Right kidney (tissue), 1 donor: ENCODE data around the gene TP53AIP1.
A peak's percentile ranks its signal among the peaks of the same experiment; 100 is the strongest.

Experiments
- DNase-seq: peaks from one replicate; pipeline ENCODE4 v3.0.0-alpha.2; 2016

The TP53AIP1 gene

GRCh38 chr11:128943428-128943976, 831 bp upstream of the TP53AIP1 start:
- no peak for DNase-seq

GRCh38 chr11:128942272-128942612, 429 bp downstream of the TP53AIP1 start:
- no peak for DNase-seq

- DNase-seq, result no peak
Observed at GRCh38 chr11:128941573-128942271, 949 bp downstream of the TP53AIP1 start.

GRCh38 chr11:128941110-128941509, 1.6 kb downstream of the TP53AIP1 start:
- DNase-seq, result no peak

GRCh38 chr11:128940603-128941002, 2.1 kb downstream of the TP53AIP1 start:
- no peak for DNase-seq

GRCh38 chr11:128940156-128940555, 2.5 kb downstream of the TP53AIP1 start:
- DNase-seq, result no peak

- no peak for DNase-seq
Observed at GRCh38 chr11:128939591-128939990, 3.1 kb downstream of the TP53AIP1 start.

GRCh38 chr11:128938156-128938885, 4.3 kb downstream of the TP53AIP1 start:
- DNase-seq, result no peak

GRCh38 chr11:128937480-128937879, 5.2 kb downstream of the TP53AIP1 start:
- peak; percentile 32 for DNase-seq

GRCh38 chr11:128936606-128937251, 5.9 kb downstream of the TP53AIP1 start:
- peak; percentile 40 for DNase-seq

- no peak for DNase-seq
Observed at GRCh38 chr11:128934926-128935325, 7.7 kb downstream of the TP53AIP1 start.

GRCh38 chr11:128934351-128934750, 8.3 kb downstream of the TP53AIP1 start:
- DNase-seq, result no peak

- no peak for DNase-seq
Observed at GRCh38 chr11:128933481-128934178, 9.0 kb downstream of the TP53AIP1 start.

- no peak for DNase-seq
Observed at GRCh38 chr11:128931668-128932067, 11.0 kb downstream of the TP53AIP1 start.

GRCh38 chr11:128931066-128931465, 11.6 kb downstream of the TP53AIP1 start:
- no peak for DNase-seq

- DNase-seq, result peak; percentile 32
Observed at GRCh38 chr11:128929991-128930390, 12.7 kb downstream of the TP53AIP1 start.

GRCh38 chr11:128929468-128929867, 13.2 kb downstream of the TP53AIP1 start:
- DNase-seq, result no peak

- no peak for DNase-seq
Observed at GRCh38 chr11:128928400-128928799, 14.3 kb downstream of the TP53AIP1 start.

GRCh38 chr11:128927683-128928336, 14.9 kb downstream of the TP53AIP1 start:
- no peak for DNase-seq

- no peak for DNase-seq
Observed at GRCh38 chr11:128927108-128927461, 15.6 kb downstream of the TP53AIP1 start.

- no peak for DNase-seq
Observed at GRCh38 chr11:128926437-128927107, 16.1 kb downstream of the TP53AIP1 start.

- no peak for DNase-seq
Observed at GRCh38 chr11:128926000-128926399, 16.7 kb downstream of the TP53AIP1 start.
